ENCODE results near the gene NECTIN4.

GRCh38 chr1:161090617-161091016 lies 1.3 kb upstream of the NECTIN4 start:
- TF ChIP-seq CTCF (IDR thresholded peaks at IDR 0.05; ENCODE audit: low read depth, low read length) (no peak), EZH2phosphoT487 (IDR thresholded peaks at IDR 0.05; ENCODE audit: low read depth) (no peak)

All from OCI-LY3 (cell line).